HCT116 (cell line): ENCODE results near the gene STX16. TPM values are rescaled to one million over a fixed set of nuclear protein-coding genes. Genes with fewer than 3 reads are reported as not detected.

Source experiments
- ATAC-seq: fragments of 200-7000 bp; cut with Tn5 transposase; 2 replicates; pipeline ENCODE4 v1.9.1; 2020; ENCODE audit warnings: mild to moderate bottlenecking, moderate library complexity
- BruUV-seq: library from RNA; stranded (reverse); fragments of 400-500 nt; replicated peaks from 2 replicates; lab custom pipeline; 2021; lab: Mats Ljungman, UMichigan
- CTCF ChIA-PET: fragments of 300-600 bp; sonication (Branson Sonifier 250); formaldehyde crosslinking; loops from one replicate; lab custom pipeline; 2021; ENCODE audit warnings: antibody characterized with exemption; lab: Charles Lee
- POLR2A ChIA-PET: fragments of 300-600, 350-600 bp; sonication (Branson Sonifier 250); formaldehyde crosslinking; loops from one replicate; lab custom pipeline; 2021; ENCODE audit warnings: antibody characterized with exemption; lab: Charles Lee
- RAD21 ChIA-PET, 2 experiments: fragments of 300-600 bp; sonication (Branson Sonifier 250); formaldehyde crosslinking; loops; one replicate each; lab custom pipeline; 2023; ENCODE audit warnings: low total read pairs in 2 of 2; ENCODE audit not compliant: uncharacterized antibody in 2 of 2, unreplicated experiment in 2 of 2, low non-redundant PET in 1 of 2; lab: Charles Lee
- DNase-seq: peaks from one replicate; pipeline ENCODE4 v3.0.0-alpha.2; 2010; ENCODE audit warnings: low read depth, low spot score
- H2AFZ ChIP-seq: fragments of 200-600 bp; shearing (Covaris generic), sonication (generic); 2 replicates; pipeline ENCODE4 v1.6.1; 2017; ENCODE audit warnings: low read depth, mixed run types, mixed read lengths, antibody characterized with exemption, low read length; ENCODE audit not compliant: poor library complexity, severe bottlenecking
- H3K27ac ChIP-seq: 2 replicates; pipeline ENCODE4 v1.5.1; 2012; ENCODE audit warnings: low read depth, low read length
- H3K27me3 ChIP-seq: fragments of 200-600 bp; sonication (generic); 2 replicates; pipeline ENCODE4 v1.6.1; 2016; ENCODE audit warnings: mixed run types, low read length, mixed read lengths; ENCODE audit not compliant: insufficient read depth
- H3K36me3 ChIP-seq, 2 experiments: fragments of 200-500 bp in 1 of 2; fragments of 200-600 bp in 1 of 2; sonication (Bioruptor generic) in 1 of 2; sonication (generic) in 1 of 2; 2 replicates each; pipeline versions ENCODE4 v1.5.1 to v1.6.1; 2014 to 2016; ENCODE audit warnings: low read length in 2 of 2, inconsistent platforms in 1 of 2, mixed read lengths in 1 of 2, mixed run types in 1 of 2; ENCODE audit not compliant: insufficient read depth in 2 of 2, control insufficient read depth in 1 of 2
- H3K4me1 ChIP-seq, 2 experiments: fragments of 200-600 bp in 1 of 2; sonication (generic) in 1 of 2; 2 replicates each; pipeline versions ENCODE4 v1.5.1 to v1.6.1; 2012 to 2017; ENCODE audit warnings: low read length in 2 of 2, inconsistent platforms in 1 of 2, mild to moderate bottlenecking in 1 of 2, mixed read lengths in 1 of 2, mixed run types in 1 of 2, moderate library complexity in 1 of 2; ENCODE audit not compliant: insufficient read depth in 2 of 2, control insufficient read depth in 1 of 2
- H3K4me2 ChIP-seq: fragments of 200-600 bp; sonication (generic); 2 replicates; pipeline ENCODE4 v1.6.1; 2017; ENCODE audit warnings: mixed run types, low read length, mixed read lengths
- H3K4me3 ChIP-seq, 2 experiments: fragments of 200-600 bp in 1 of 2; sonication (generic) in 1 of 2; replicated peaks in 1 of 2; 2 replicates each; pipeline ENCODE4 v1.5.1; 2011 to 2016; ENCODE audit warnings: low read length in 2 of 2, control low read depth in 1 of 2, low read depth in 1 of 2, mild to moderate bottlenecking in 1 of 2, mixed read lengths in 1 of 2, mixed run types in 1 of 2
- H3K79me2 ChIP-seq: fragments of 200-600 bp; sonication (generic); 2 replicates; pipeline ENCODE4 v1.6.1; 2017; ENCODE audit warnings: mild to moderate bottlenecking, mixed run types, low read length, moderate library complexity, mixed read lengths; ENCODE audit not compliant: insufficient read depth
- H3K9ac ChIP-seq: fragments of 200-600 bp; sonication (generic); 2 replicates; pipeline ENCODE4 v1.6.1; 2016; ENCODE audit warnings: low read length, mixed read lengths
- H3K9me2 ChIP-seq: fragments of 200-600 bp; sonication (generic), shearing (Covaris generic); 2 replicates; pipeline ENCODE4 v1.6.1; 2017; ENCODE audit warnings: mixed run types, mild to moderate bottlenecking, moderate library complexity; ENCODE audit not compliant: insufficient read depth
- H3K9me3 ChIP-seq, 2 experiments: fragments of 200-500 bp in 1 of 2; fragments of 200-600 bp in 1 of 2; sonication (Bioruptor generic) in 1 of 2; sonication (generic) in 1 of 2; 2 replicates each; pipeline ENCODE4 v1.6.1; 2014 to 2017; ENCODE audit warnings: low read length in 2 of 2, mixed read lengths in 2 of 2, inconsistent platforms in 1 of 2, low read depth in 1 of 2, mild to moderate bottlenecking in 1 of 2, mixed run types in 1 of 2, moderate library complexity in 1 of 2; ENCODE audit not compliant: control insufficient read depth in 1 of 2, insufficient read depth in 1 of 2
- H4K20me1 ChIP-seq: fragments of 200-600 bp; sonication (generic), shearing (Covaris generic); 2 replicates; pipeline ENCODE4 v1.6.1; 2017; ENCODE audit warnings: mixed run types, mild to moderate bottlenecking, moderate library complexity; ENCODE audit not compliant: insufficient read depth
- CBX3 ChIP-seq: IDR thresholded peaks from 2 replicates; pipeline ENCODE4 v1.6.1; 2012; ENCODE audit warnings: low read depth
- CTCF ChIP-seq, 3 experiments: fragments of 200-600 bp in 1 of 3; sonication (generic) in 1 of 3; IDR thresholded peaks in 2 of 3; conservative IDR thresholded peaks in 1 of 3; 2 replicates each; pipeline ENCODE4 v1.5.1; 2012 to 2017; ENCODE audit warnings: low read depth in 2 of 3, low read length in 2 of 3, antibody characterized with exemption in 1 of 3, borderline replicate concordance in 1 of 3, control low read depth in 1 of 3, mild to moderate bottlenecking in 1 of 3, mixed read lengths in 1 of 3, mixed run types in 1 of 3, moderate library complexity in 1 of 3; ENCODE audit not compliant: insufficient read depth in 1 of 3
- EGR1 ChIP-seq: IDR thresholded peaks from 2 replicates; pipeline ENCODE4 v1.6.1; 2012; ENCODE audit warnings: low read depth
- ELF1 ChIP-seq: IDR thresholded peaks from 2 replicates; pipeline ENCODE4 v1.6.1; 2012; ENCODE audit warnings: low read depth, borderline replicate concordance
- EZH2 ChIP-seq: fragments of 200-600 bp; sonication (generic); IDR thresholded peaks from 2 replicates; pipeline ENCODE4 v1.6.1; 2017; ENCODE audit warnings: antibody characterized with exemption, mixed run types
- FOSL1 ChIP-seq: IDR thresholded peaks from 2 replicates; pipeline ENCODE4 v1.6.1; 2012; ENCODE audit warnings: low read depth
- JUND ChIP-seq: IDR thresholded peaks from 2 replicates; pipeline ENCODE4 v1.6.1; 2012
- MAX ChIP-seq: IDR thresholded peaks from 2 replicates; pipeline ENCODE4 v1.6.1; 2012
- RAD21 ChIP-seq: IDR thresholded peaks from 2 replicates; pipeline ENCODE4 v1.6.1; 2012; ENCODE audit warnings: low read depth, mild to moderate bottlenecking
- SIN3A ChIP-seq: IDR thresholded peaks from 2 replicates; pipeline ENCODE4 v1.6.1; 2012; ENCODE audit warnings: low read depth
- TCF7L2 ChIP-seq: IDR thresholded peaks from 2 replicates; pipeline ENCODE4 v1.7.0; 2011; ENCODE audit warnings: borderline replicate concordance, inconsistent platforms; ENCODE audit not compliant: insufficient read depth, insufficient read length; ENCODE audit errors: extremely low read depth
- YY1 ChIP-seq: IDR thresholded peaks from 2 replicates; pipeline ENCODE4 v1.6.1; 2011; ENCODE audit warnings: low read length, low read depth, moderate library complexity, mild to moderate bottlenecking; ENCODE audit not compliant: insufficient replicate concordance; ENCODE audit errors: extremely low read depth
- ZBTB33 ChIP-seq: IDR thresholded peaks from 2 replicates; pipeline ENCODE4 v1.6.1; 2011; ENCODE audit warnings: mild to moderate bottlenecking, low read length, moderate library complexity; ENCODE audit not compliant: insufficient replicate concordance; ENCODE audit errors: extremely low read depth
- ZFX ChIP-seq: fragments of 450-650 bp; IDR thresholded peaks from 2 replicates; pipeline ENCODE4 v1.6.1; 2017
- ZNF274 ChIP-seq: fragments of 200-500 bp; sonication (Bioruptor generic); IDR thresholded peaks from 2 replicates; pipeline ENCODE4 v1.6.1; 2014; ENCODE audit warnings: mild to moderate bottlenecking, low read depth, low read length, inconsistent platforms
- intact Hi-C: fragments of 100-400 bp; cut with micrococcal nuclease; formaldehyde crosslinking; loops from 2 replicates; pipeline ENCODE4 v1.10.0; 2022
- total RNA-seq: library from RNA; stranded (reverse); gene quantifications from one replicate; pipeline ENCODE4 v1.2.1, GENCODE V29; 2021; ENCODE audit not compliant: unreplicated experiment

STX16 gene
- total RNA-seq, 1 experiment from 2014 or later, result 55.1 TPM

GRCh38 chr20:58703765-58704371 is 52.8 kb downstream of the STX16 start (continued):
- TF ChIP-seq MAX, result no peak
- TF ChIP-seq RAD21, result no peak
- no peak for TF ChIP-seq CBX3
- TF ChIP-seq EGR1, result no peak
- no peak for TF ChIP-seq ELF1
- no peak for TF ChIP-seq ZNF274
- no peak for TF ChIP-seq TCF7L2
- TF ChIP-seq CTCF (IDR thresholded peaks at IDR 0.05 in 2 of 3, conservative IDR thresholded peaks at IDR 0.05 in 1 of 3; ENCODE audit: borderline replicate concordance in 1 of 3, insufficient read depth in 1 of 3, low read depth in 2 of 3, low read length in 2 of 3), result no peak
- no peak for TF ChIP-seq EZH2

- ChIA-PET RAD21 (no interaction called here), POLR2A (interaction anchor here (0.8 kb wide), 1 partner anchor 11 kb away, joined by 3 read pairs; no protein-coding TSS in a partner anchor), CTCF (interaction anchor here (0.6 to 1.4 kb wide), 2 partner anchors 140 to 225 kb away, joined by 4 read pairs; no protein-coding TSS in a partner anchor)
- Histone ChIP-seq H3K79me2 (no peaks in the 10 kb centered on the region), H4K20me1 (no peaks in the 10 kb centered on the region), H3K9me2 (no peaks in the 10 kb centered on the region), H3K4me1 (no peaks in the 10 kb centered on the region), H3K9ac (no peak overlapping the region), H3K36me3 (peaks cover 0 to 2% of the 10 kb centered on the region in 2 experiments; a peak in 1 of 4 replicates), H3K9me3 (no peaks in the 10 kb centered on the region), H3K27me3 (no peaks in the 10 kb centered on the region), H3K4me2 (no peak overlapping the region), H3K4me3 (no peak overlapping the region), H3K27ac (no peak overlapping the region), H2AFZ (no peak overlapping the region)
- TF ChIP-seq ZNF274 (no peak), MAX (no peak), RAD21 (no peak), ELF1 (no peak), JUND (no peak), YY1 (no peak), SIN3A (no peak), EGR1 (no peak), CBX3 (no peak), ZBTB33 (no peak), TCF7L2 (no peak), ZFX (no peak), FOSL1 (no peak), EZH2 (no peak)
- DNase-seq (no peak), ATAC-seq (no peak)
- BruUV-seq, result no TSS peak
- intact Hi-C loops, result no loop called here
Observed at GRCh38 chr20:58705208-58705926, 54.3 kb downstream of the STX16 start.
